Stimulated activated CD4-positive, alpha-beta T cell treated with anti-CD3 and anti-CD28 coated beads, Interleukin-4, amount 100 ng/mL, for 24 hours (primary cell): ENCODE data around the gene LRP6.

Source experiments
- DNase-seq: peaks from one replicate; pipeline ENCODE4 v3.0.0-alpha.2; 2020

LRP6 gene

GRCh38 chr12:12108441-12109058 lies 158.3 kb downstream of the LRP6 start:
- no peak for DNase-seq

GRCh38 chr12:12107678-12108077 lies 159.2 kb downstream of the LRP6 start:
- DNase-seq, result no peak

DNA sequence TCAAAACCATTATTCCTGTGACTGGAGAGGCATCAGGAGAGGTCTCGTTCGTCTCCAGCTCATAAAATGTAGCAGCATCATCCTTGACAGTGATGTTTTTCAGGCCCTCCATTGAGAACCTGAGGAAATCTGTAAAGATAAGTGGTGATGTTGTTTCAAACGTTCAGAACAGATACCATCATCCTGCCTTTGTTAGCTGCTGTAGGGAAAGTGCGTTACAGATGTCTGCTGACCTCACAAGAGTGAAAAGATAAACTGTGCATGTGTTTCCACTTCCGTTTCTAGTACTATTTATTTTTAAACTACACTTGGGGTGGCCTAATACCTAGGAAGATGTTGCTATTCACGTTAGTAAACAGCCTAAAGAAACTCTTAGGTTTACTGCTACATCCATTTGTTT lies 167.7 kb downstream of the LRP6 start:
- no peak for DNase-seq

DNA sequence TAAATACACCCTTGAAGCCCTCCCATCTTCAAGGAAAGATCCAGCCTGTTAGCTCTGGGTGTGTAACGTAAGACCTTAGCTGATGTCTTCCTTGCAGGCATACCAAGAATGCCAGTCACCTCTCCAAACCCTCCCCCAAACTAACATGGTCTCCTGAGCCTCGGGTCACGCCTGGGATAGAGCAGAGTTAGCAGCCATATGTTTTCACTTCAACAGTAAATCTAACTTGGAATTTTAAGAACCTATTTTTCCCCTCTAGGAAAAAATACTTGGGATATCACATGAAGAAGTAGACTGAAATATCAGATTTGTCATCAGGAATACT lies 168.2 kb downstream of the LRP6 start:
- DNase-seq, result no peak

- DNase-seq, result no peak
These were observed 168.8 kb downstream of the LRP6 start for GRCh38 chr12:12097891-12098690.

DNA sequence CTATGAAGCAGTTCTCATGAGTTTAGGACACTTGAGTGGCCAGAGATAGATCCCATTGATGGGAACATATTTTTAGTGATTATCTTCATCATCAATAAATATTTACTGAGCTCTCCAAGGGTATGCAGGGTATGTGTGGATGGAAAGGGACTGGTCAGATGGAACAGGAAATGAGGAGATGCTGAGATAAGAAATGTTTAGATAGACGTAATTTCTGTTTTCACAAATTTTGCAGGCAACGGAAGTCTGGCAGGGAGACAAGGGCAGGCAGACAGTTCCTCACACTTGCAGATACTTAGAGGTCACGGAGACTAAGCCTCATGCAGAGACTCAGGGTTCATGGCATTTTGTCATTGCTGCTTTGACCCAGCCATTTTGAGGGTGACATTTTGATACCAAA lies 171.8 kb downstream of the LRP6 start:
- DNase-seq, result no peak

DNA sequence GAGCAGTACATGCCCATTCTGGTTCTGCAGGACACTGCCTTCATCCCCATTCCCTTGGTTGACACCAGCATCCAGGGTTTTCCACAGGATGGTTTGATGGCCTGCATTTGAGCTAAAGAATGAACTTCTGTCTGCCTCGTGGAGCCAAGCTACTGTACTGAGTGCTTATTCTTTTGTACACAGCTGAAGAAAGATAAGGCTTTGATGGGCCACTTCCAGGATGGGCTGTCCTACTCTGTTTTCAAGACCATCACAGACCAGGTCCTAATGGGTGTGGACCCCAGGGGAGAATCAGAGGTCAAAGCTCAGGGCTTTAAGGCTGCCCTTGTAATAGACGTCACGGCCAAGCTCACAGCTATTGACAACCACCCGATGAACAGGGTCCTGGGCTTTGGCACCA lies 172.4 kb downstream of the LRP6 start:
- no peak for DNase-seq

DNA sequence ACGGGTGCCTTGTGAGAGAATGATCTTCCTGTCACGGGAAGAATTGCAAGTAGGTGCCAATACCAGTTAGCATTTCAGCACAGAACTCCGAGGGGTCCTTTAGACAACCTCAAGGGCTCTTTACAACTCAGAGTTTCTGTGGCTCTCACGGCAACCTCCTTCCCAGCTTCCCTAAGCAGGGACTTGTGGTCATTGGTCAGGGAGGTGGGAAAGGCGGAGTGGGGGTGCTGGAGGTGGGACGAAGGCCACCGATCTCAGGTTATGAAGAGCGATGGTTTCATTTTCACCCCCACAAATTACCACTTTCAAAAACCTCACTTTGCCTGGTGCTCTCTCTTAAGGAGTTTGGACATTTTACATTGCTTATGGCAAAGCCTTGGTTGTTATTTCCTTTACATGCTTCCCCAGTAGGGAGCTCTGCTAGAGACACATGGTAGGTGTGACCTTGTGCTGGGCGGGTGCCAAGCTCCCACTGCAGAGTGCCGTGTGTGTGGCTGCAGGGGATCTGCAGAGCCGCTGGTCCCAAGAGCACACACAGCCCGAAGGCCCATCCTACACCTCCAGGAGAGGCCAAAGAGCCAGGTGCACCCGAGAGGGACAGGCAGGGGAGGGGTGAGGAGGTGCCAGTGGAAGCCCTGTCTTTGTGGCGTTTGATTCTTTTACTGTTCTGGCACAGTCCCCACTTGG lies 174.7 kb downstream of the LRP6 start:
- no peak for DNase-seq

GRCh38 chr12:12091071-12091470 lies 175.8 kb downstream of the LRP6 start:
- no peak for DNase-seq

DNA sequence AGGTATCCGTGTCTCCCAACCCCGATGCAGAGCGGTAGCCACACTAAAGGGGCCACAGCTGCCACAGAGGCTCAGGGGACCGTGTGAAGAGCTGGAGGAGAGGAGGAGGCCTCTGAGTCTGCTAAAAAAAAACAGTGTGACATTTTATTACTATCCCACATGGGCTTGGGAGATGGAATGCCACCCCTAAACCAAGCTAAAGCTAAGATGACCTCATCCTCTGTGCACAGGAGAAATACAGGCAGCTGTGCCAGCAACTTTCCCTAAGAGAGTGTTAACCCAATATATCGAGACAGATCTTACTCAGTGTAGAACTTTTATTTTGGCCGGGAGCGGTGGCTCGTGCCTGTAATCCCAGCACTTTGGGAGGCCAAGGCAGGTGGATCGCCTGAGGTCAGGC lies 178.1 kb downstream of the LRP6 start:
- no peak for DNase-seq

DNA sequence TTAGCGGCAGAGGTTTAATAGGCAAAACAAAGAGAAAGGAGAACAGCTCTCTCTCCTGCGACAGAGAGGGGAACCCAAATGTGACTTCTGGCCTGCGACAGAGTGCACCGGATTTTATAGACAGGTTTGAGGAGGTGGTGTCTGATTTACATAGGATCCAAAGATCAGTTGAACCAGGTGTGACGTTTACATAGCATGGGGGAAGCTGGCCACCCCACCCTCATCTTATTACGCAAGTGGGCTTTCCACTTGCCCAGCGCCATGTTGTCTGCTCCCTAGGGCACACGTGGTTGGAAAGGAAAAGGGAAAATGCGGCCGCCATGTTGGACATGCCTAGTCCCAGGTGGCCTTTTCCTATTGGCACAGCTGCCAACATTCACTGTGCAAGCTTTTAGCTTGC lies 178.7 kb downstream of the LRP6 start:
- no peak for DNase-seq

- no peak for DNase-seq
These were observed 179.2 kb downstream of the LRP6 start for GRCh38 chr12:12087693-12088034.

DNA sequence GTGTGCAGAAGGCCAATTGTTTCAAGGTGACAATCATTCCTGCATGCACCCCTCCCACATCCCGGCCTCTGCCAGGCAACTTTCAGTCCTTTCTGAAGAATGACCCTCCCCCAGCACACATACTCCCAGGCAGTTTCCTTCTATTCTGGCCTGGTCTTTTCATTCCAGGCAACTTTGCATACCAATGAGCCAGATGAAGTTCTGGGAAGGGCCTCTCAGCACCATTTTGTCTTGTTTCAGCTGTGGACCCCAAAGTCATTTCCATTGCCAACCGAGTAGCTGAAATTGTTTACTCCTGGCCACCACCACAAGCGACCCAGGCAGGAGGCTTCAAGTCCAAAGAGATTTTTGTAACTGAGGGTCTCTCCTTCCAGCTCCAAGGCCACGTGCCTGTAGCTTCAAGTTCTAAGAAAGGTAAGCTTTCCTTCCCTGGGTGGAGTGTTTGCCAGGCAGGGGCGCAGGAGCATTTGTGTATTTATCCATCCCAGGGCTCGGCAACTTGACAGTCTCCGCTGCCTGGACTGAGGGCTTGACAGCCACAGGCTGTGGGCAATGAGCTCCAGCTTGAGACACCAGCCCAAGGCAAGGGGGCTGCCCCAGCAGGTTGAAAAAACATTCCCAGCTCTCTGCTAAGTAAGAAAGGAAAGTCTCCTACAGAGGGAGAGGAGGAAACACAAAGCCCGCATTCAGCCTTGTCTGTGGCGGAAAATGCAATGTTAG lies 179.7 kb downstream of the LRP6 start:
- no peak for DNase-seq

GRCh38 chr12:12086362-12086761 lies 180.5 kb downstream of the LRP6 start:
- DNase-seq, result no peak

DNA sequence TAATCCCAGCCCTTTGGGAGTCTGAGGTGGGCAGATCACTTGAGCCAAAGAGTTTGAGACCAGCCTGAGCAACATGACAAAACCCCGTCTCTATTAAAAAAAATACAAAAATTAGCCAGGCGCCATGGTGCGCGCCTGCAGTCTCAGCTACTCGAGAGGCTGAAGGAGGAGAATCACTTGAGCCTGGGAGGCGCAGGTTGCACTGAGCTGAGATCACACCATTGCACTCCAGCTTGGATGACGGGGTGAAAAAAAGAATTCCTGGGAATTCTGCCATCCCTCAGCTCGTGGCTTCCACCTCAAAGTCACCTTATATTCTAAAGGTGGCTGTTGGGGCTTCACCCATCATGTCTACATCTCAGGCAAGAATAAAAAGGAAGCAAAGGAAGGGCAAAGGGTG lies 183.2 kb downstream of the LRP6 start:
- DNase-seq, result no peak

DNA sequence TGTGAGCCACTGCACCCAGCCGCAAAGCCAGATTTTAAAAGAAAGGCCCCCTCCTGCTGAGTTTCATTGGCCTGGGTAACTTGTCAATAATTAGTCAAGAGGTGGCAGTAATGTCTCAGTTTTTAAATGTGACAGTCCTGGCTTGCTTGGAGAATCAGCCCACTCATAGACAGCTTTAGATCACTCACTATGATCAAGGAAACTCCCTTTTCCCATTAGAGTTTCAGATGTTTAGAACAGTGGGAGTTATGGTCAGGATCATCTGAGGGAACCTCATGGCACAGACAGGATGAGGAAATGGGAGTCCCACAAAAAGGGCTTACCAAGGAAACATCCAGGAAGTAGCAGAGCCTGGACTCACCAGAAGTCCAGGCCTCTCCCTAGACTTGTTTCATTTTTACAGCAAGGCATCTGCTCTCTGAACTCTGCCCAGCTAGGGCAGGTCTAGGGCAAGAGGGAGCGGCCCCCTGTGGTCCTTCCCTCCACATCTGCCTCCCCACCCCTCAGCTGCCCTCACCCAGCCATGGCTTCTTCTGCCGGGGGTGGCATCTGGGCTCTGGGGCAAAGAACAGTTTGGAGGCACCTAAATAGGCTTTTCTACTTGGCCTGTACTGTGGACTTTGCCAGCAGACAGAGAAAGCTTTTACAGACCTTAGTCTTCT lies 184.9 kb downstream of the LRP6 start:
- DNase-seq, result no peak

DNA sequence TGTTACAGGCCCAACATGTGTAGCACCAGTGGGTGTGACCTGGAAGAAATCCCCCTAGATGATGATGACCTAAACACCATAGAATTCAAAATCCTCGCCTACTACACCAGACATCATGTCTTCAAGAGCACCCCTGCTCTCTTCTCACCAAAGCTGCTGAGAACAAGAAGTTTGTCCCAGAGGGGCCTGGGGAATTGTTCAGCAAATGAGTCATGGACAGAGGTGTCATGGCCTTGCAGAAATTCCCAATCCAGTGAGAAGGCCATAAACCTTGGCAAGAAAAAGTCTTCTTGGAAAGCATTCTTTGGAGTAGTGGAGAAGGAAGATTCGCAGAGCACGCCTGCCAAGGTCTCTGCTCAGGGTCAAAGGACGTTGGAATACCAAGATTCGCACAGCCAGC lies 187.6 kb downstream of the LRP6 start:
- no peak for DNase-seq

DNA sequence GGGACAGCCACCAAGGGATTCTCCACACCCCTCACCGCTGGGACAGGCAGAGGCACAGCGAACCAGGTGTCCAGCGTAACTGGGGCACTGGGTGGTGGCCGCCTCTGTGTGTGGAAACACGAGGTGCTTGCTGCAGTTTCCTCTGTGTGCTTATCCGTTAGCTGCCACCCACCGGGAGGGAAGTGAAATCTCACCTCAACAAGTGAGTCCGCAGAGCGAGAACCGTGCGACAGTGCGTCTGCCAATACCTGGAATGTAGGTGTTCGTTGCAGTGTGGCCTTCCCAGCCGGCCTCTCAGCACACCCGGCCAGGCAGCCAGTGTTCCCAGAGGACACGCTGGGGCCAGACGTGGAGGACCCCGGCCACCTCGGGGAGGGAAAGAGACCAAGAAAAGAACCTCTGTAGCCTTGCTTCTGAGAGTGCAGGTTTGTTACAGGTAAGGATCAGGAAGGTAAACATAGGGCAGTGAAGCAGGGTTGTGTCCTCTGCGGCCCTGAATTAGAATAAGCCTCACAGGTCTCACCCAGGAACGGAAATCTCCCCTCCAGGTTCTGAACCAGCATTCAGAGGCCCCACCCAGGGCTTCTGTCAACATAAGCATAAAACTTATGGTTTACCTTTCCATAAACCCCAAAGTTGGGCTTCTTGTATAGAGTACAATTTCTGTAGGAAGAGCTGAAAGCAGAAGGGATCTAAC lies 194.6 kb downstream of the LRP6 start:
- DNase-seq, result peak; percentile 18

GRCh38 chr12:12070674-12071656 lies 195.9 kb downstream of the LRP6 start, which contains the start of gene BCL2L14:
BCL2L14 (plus strand) TSS chr12:12070939; CDS start chr12:12079306, 8,367 bp downstream.
- DNase-seq, result peak; percentile 11

GRCh38 chr12:12069821-12070548 lies 196.9 kb downstream of the LRP6 start:
- no peak for DNase-seq
